SU-DHL-6 (cell line): ENCODE results near the gene CELSR2.

ENCODE experiments used
- H2AFZ ChIP-seq: fragments of 200-600 bp; sonication (generic); 2 replicates; pipeline ENCODE4 v1.6.1; 2014; ENCODE audit warnings: low read depth, mild to moderate bottlenecking, moderate library complexity, mixed read lengths, antibody characterized with exemption, low read length; ENCODE audit not compliant: severe bottlenecking
- H3F3A ChIP-seq: fragments of 200-600 bp; shearing (Covaris generic); 2 replicates; pipeline ENCODE4 v1.6.0; 2016; ENCODE audit warnings: antibody characterized with exemption, mild to moderate bottlenecking; ENCODE audit not compliant: insufficient read depth
- H3K27ac ChIP-seq: fragments of 200-600 bp; sonication (generic); 2 replicates; pipeline ENCODE4 v1.5.1; 2016; ENCODE audit warnings: low read depth, mild to moderate bottlenecking, low read length, moderate library complexity, mixed read lengths
- H3K27me3 ChIP-seq: fragments of 200-600 bp; sonication (generic), shearing (Covaris generic); 2 replicates; pipeline ENCODE4 v1.6.0; 2014; ENCODE audit warnings: mild to moderate bottlenecking, low read length
- H3K36me3 ChIP-seq: fragments of 200-600 bp; sonication (generic); 2 replicates; pipeline ENCODE4 v1.6.1; 2014; ENCODE audit warnings: mild to moderate bottlenecking, low read length, mixed read lengths
- H3K4me2 ChIP-seq: fragments of 300-600, 200-600 bp; shearing (Covaris generic), sonication (generic); 2 replicates; pipeline ENCODE4 v1.6.0; 2014; ENCODE audit warnings: low read length, low read depth, mild to moderate bottlenecking; ENCODE audit not compliant: poor library complexity, severe bottlenecking
- H3K4me3 ChIP-seq: fragments of 200-600 bp; sonication (generic); 2 replicates; pipeline ENCODE4 v1.5.1; 2014; ENCODE audit warnings: antibody characterized with exemption, low read length, mild to moderate bottlenecking, mixed read lengths; ENCODE audit not compliant: insufficient read depth, poor library complexity, severe bottlenecking
- H3K79me2 ChIP-seq: fragments of 200-600 bp; sonication (generic); 2 replicates; pipeline ENCODE4 v1.6.1; 2014; ENCODE audit warnings: mild to moderate bottlenecking, low read length, moderate library complexity; ENCODE audit not compliant: insufficient read depth
- H3K9ac ChIP-seq: fragments of 200-600 bp; sonication (generic); 2 replicates; pipeline ENCODE4 v1.7.0; 2014; ENCODE audit warnings: mild to moderate bottlenecking, low read length
- H3K9me2 ChIP-seq: fragments of 200-600 bp; sonication (generic); replicated peaks from 2 replicates; pipeline ENCODE4 v1.6.1; 2014; ENCODE audit warnings: low read length; ENCODE audit not compliant: insufficient read depth
- H3K9me3 ChIP-seq: fragments of 200-600 bp; sonication (generic); 2 replicates; pipeline ENCODE4 v1.6.1; 2014; ENCODE audit warnings: low read length, mixed read lengths; ENCODE audit not compliant: insufficient read depth
- H4K20me1 ChIP-seq: fragments of 200-600 bp; sonication (generic); 2 replicates; pipeline ENCODE4 v1.6.1; 2014; ENCODE audit warnings: low read depth, mild to moderate bottlenecking, antibody characterized with exemption, low read length, moderate library complexity, mixed read lengths
- EZH2phosphoT487 ChIP-seq: fragments of 200-600 bp; sonication (generic), shearing (Covaris generic); conservative IDR thresholded peaks from 2 replicates; pipeline ENCODE4 v1.6.1; 2018; ENCODE audit warnings: mild to moderate bottlenecking, antibody characterized with exemption, low read length, moderate library complexity, mixed read lengths
- TF ChIP-seq, protein P1 (sequence below): fragments of 200-600 bp; sonication (generic); IDR thresholded peaks from one replicate; pipeline ENCODE4 v1.5.1; 2017; ENCODE audit warnings: antibody characterized with exemption, mild to moderate bottlenecking, low read length, moderate library complexity; ENCODE audit not compliant: insufficient read depth, poor library complexity, severe bottlenecking

The CELSR2 gene

DNA sequence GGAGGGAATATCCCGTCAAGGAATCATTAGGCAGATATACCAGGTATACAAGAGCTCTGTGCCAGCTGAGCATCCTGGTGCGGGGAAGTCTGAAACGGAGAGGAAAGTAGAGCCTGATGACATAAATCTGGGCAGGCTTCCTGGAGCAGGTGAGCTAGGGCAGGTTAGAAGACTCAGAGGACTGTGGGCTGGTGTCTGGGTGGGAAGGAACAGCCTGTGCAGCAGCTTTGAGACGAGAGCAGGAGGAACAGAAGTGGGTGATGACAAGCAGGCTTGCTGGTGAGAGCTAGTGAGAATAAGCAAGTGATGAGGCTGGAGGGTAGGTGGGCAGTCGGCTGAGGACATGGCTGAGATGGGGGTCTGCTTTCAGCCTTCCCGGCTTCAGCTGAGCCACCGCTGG is 6.7 kb downstream of the CELSR2 start:
- H4K20me1 ChIP-seq, result no peaks in the 10 kb centered on the region
- TF ChIP-seq, protein P1, sequence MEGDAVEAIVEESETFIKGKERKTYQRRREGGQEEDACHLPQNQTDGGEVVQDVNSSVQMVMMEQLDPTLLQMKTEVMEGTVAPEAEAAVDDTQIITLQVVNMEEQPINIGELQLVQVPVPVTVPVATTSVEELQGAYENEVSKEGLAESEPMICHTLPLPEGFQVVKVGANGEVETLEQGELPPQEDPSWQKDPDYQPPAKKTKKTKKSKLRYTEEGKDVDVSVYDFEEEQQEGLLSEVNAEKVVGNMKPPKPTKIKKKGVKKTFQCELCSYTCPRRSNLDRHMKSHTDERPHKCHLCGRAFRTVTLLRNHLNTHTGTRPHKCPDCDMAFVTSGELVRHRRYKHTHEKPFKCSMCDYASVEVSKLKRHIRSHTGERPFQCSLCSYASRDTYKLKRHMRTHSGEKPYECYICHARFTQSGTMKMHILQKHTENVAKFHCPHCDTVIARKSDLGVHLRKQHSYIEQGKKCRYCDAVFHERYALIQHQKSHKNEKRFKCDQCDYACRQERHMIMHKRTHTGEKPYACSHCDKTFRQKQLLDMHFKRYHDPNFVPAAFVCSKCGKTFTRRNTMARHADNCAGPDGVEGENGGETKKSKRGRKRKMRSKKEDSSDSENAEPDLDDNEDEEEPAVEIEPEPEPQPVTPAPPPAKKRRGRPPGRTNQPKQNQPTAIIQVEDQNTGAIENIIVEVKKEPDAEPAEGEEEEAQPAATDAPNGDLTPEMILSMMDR, result no peak
- TF ChIP-seq EZH2phosphoT487, result no peak
- no peak overlapping the region for H2AFZ ChIP-seq
- no peaks in the 10 kb centered on the region for H3K27me3 ChIP-seq
- H3K4me2 ChIP-seq, result no peak overlapping the region
- H3K9ac ChIP-seq, result no peak overlapping the region
- no peak overlapping the region for H3K27ac ChIP-seq
- H3K79me2 ChIP-seq, result no peaks in the 10 kb centered on the region
- H3K4me3 ChIP-seq, result no peak overlapping the region
- H3K9me3 ChIP-seq, result no peaks in the 10 kb centered on the region
- H3K9me2 ChIP-seq, result no peaks in the 10 kb centered on the region
- no peaks in the 10 kb centered on the region for H3F3A ChIP-seq
- no peaks in the 10 kb centered on the region for H3K36me3 ChIP-seq

DNA sequence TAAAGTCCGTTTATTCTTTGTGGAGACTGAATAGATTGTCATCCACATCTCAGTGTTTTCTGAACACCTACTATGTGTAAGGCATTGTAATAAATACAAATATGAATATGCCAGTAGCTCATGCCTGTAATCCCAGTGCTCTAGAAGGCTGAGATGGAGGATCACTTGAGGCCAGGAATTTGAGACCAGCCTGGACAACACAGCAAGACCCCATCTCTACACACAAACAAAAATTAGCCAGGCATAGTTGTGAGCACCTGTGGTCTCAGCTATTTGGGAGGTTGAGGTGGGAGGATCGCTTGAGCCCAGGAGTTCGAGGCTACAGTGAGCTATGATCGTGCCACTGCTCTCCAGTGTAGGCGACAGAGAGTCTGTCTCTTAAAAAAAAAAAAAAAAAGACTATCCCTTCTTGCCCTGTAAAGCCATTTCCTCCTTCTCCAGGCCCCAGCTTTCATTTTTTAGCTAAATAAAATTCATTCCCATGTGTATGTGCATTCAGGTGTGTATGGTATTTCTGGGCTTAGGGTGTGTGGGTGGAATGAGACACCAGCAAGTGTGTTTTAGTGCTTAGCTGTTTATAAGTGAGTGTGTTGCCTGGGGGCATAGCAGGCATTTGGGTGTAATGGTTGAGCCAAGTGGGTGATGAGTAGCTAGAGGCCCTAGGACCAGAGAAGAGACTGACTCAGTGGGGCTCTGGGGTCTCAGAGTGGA is 7.8 kb downstream of the CELSR2 start:
- TF ChIP-seq, protein P1, result no peak
- no peaks in the 10 kb centered on the region for H3F3A ChIP-seq
- no peaks in the 10 kb centered on the region for H3K9me2 ChIP-seq
- no peaks in the 10 kb centered on the region for H3K79me2 ChIP-seq
- no peak overlapping the region for H3K9ac ChIP-seq
- H2AFZ ChIP-seq, result no peak overlapping the region
- H4K20me1 ChIP-seq, result no peaks in the 10 kb centered on the region
- H3K36me3 ChIP-seq, result no peaks in the 10 kb centered on the region
- no peaks in the 10 kb centered on the region for H3K27me3 ChIP-seq
- H3K4me2 ChIP-seq, result no peak overlapping the region
- no peaks in the 10 kb centered on the region for H3K9me3 ChIP-seq
- H3K4me3 ChIP-seq, result no peak overlapping the region
- H3K27ac ChIP-seq, result no peak overlapping the region

DNA sequence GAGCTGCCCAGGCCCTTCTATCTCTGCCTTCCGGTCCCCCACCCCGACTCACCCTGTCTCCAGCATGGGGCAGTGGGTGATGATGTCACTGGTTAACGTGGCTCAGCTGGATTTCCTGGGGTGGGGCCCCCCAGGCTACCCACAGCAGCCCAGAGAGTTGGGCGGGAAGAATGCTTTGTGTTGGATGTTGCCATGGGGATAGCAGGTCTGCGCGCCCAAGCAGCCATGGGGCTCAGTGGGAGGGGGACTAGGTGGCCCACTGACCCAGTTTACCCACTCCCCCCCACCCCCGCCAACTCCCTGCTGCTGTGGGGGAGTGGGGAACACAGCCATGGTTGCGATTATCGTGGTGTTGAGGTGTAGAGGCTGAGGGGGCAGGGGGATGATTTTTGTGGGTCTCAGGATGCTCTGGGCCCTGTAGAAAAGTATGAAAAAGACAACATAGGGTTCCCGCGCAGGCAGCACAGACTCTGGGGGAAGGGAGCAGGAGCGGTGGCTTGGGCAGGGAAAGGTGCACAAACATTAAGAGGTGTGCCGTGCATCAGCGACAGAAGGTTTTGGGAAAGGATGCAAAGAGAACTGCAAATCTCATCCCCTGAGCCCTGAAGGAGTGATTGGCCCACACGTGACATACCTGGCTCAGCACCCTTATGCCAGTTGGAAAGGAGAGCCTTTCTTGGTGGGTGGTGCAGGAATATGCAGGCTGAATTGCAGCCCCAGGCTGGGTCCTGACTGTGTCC is 8.5 kb downstream of the CELSR2 start:
- Histone ChIP-seq H3K4me2 (no peak overlapping the region), H3K79me2 (no peaks in the 10 kb centered on the region), H3K36me3 (no peaks in the 10 kb centered on the region), H3K27ac (no peak overlapping the region), H2AFZ (no peak overlapping the region), H3K4me3 (no peak overlapping the region), H4K20me1 (no peaks in the 10 kb centered on the region), H3K9ac (no peak overlapping the region), H3K9me3 (no peaks in the 10 kb centered on the region), H3K27me3 (no peaks in the 10 kb centered on the region), H3K9me2 (no peaks in the 10 kb centered on the region), H3F3A (no peaks in the 10 kb centered on the region)
- no peak for TF ChIP-seq EZH2phosphoT487
- TF ChIP-seq, protein P1, result no peak
